GM18861 (cell line): ENCODE results near the gene BAIAP2L2.
"Not testable (repeated sequence)": the region's sequence is repeated elsewhere in the genome, so short reads cannot be mapped to it uniquely, and the experiment has no call there.

ENCODE experiments used
- ATAC-seq: cut with Tn5 transposase; IDR thresholded peaks from one replicate; pipeline ENCODE4 v1.9.1; 2021; ENCODE audit not compliant: unreplicated experiment

The BAIAP2L2 gene

GRCh38 chr22:38129021-38129420 is 18.5 kb upstream of the BAIAP2L2 start:
- ATAC-seq: no peak

- no peak for ATAC-seq
Measured at GRCh38 chr22:38127869-38128268, 17.4 kb upstream of the BAIAP2L2 start.

- ATAC-seq: no peak
Measured at GRCh38 chr22:38126928-38127668, 16.6 kb upstream of the BAIAP2L2 start.

GRCh38 chr22:38125751-38126201 is 15.3 kb upstream of the BAIAP2L2 start:
- no peak for ATAC-seq

- ATAC-seq: no peak
Measured at GRCh38 chr22:38125038-38125610, 14.6 kb upstream of the BAIAP2L2 start.

GRCh38 chr22:38124236-38124974 is 13.9 kb upstream of the BAIAP2L2 start:
- ATAC-seq: no peak

GRCh38 chr22:38122616-38123015 is 12.1 kb upstream of the BAIAP2L2 start:
- ATAC-seq: no peak

GRCh38 chr22:38120359-38121110 is 10.1 kb upstream of the BAIAP2L2 start:
- ATAC-seq: no peak

GRCh38 chr22:38118747-38119146 is 8.3 kb upstream of the BAIAP2L2 start:
- not testable (repeated sequence) for ATAC-seq

GRCh38 chr22:38118182-38118581 is 7.7 kb upstream of the BAIAP2L2 start:
- ATAC-seq: no peak

GRCh38 chr22:38117556-38117955 is 7.1 kb upstream of the BAIAP2L2 start:
- ATAC-seq: not testable (repeated sequence)

- no peak for ATAC-seq
Measured at GRCh38 chr22:38115423-38116205, 5.1 kb upstream of the BAIAP2L2 start.

- ATAC-seq: no peak
Measured at GRCh38 chr22:38114484-38115398, 4.3 kb upstream of the BAIAP2L2 start.

GRCh38 chr22:38112381-38112780 is 1.9 kb upstream of the BAIAP2L2 start:
- no peak for ATAC-seq

- no peak for ATAC-seq
Measured at GRCh38 chr22:38111925-38112355, 1.5 kb upstream of the BAIAP2L2 start.

- ATAC-seq: no peak
Measured at GRCh38 chr22:38110863-38111852, 674 bp upstream of the BAIAP2L2 start.

GRCh38 chr22:38109371-38110001 is 998 bp downstream of the BAIAP2L2 start:
- ATAC-seq: no peak
